IPS DF 6.9 (cell line): ENCODE results near the gene ABTB2.

Experiments used
- DNase-seq: peaks from one replicate; pipeline ENCODE4 v3.0.0-alpha.2; 2013; ENCODE audit warnings: low read depth, low spot score
- H3K27ac ChIP-seq: one replicate; pipeline ENCODE4 v1.5.1; 2013; ENCODE audit warnings: low read length, control low read depth
- H3K27me3 ChIP-seq: 2 replicates; pipeline ENCODE4 v1.6.1; 2013; ENCODE audit warnings: mild to moderate bottlenecking, low read length; ENCODE audit not compliant: control insufficient read depth, insufficient read depth
- H3K36me3 ChIP-seq: 2 replicates; pipeline ENCODE4 v1.6.1; 2013; ENCODE audit warnings: low read length; ENCODE audit not compliant: control insufficient read depth, insufficient read depth
- H3K4me1 ChIP-seq: 2 replicates; pipeline ENCODE4 v1.6.1; 2013; ENCODE audit warnings: low read length; ENCODE audit not compliant: control insufficient read depth, insufficient read depth
- H3K4me3 ChIP-seq: 2 replicates; pipeline ENCODE4 v1.5.1; 2013; ENCODE audit warnings: mild to moderate bottlenecking, low read length
- H3K9me3 ChIP-seq: 2 replicates; pipeline ENCODE4 v1.6.1; 2013; ENCODE audit warnings: low read length, inconsistent platforms; ENCODE audit not compliant: control insufficient read depth, insufficient read depth
- WGBS: extraction: QIAGEN DNeasy Blood & Tissue Kit; methylation state at CpG from one replicate; pipeline ENCODE4 v1.1.7; 2013; ENCODE audit warnings: mixed read lengths, missing lambda C conversion rate; ENCODE audit not compliant: insufficient read length, insufficient coverage; 5-methylcytosine and 5-hydroxymethylcytosine counted together

ABTB2 gene

DNA sequence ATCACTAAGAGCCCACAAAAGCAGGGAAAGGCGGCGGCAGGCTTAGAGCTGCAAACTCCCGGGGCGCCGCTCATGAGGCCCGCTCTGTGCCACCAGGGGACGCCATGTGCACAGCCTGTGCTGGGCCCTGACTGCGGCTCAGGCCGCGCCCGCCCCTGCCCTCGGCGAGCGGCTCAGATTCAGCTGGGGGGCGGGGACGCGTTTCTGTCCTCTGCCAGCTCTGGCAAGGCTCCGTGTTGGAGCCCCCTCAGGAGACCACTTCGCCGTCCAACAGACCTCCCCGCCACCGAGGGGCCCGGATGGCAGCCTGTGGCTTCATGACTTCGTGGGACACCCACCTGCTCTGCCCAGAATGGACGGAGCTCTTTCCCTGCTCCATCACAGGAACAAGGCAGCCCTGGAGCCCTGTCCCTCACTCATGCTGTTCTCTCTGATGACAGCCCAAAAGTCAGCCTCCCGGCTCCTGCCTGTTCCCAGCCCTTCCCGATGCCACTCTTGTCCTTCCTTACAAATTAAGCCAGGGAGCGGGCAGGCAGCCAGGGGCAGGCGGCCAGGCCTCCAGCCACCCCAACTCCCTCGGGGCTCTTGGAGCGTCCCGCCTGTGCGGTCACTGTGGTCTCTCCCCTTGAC, 183.3 kb downstream of the ABTB2 start:
- H3K27ac ChIP-seq: no peak overlapping the region
- no CpG with 5 or more reads among the region's 33 CpGs for whole genome bisulfite sequencing
- no peak for DNase-seq
- H3K9me3 ChIP-seq: no peaks in the 10 kb centered on the region
- H3K4me1 ChIP-seq: no peaks in the 10 kb centered on the region
- no peaks in the 10 kb centered on the region for H3K36me3 ChIP-seq
- no peaks in the 10 kb centered on the region for H3K27me3 ChIP-seq
- peak overlapping the region; percentile 25; the same call in 1 of the 2 replicates for H3K4me3 ChIP-seq

DNA sequence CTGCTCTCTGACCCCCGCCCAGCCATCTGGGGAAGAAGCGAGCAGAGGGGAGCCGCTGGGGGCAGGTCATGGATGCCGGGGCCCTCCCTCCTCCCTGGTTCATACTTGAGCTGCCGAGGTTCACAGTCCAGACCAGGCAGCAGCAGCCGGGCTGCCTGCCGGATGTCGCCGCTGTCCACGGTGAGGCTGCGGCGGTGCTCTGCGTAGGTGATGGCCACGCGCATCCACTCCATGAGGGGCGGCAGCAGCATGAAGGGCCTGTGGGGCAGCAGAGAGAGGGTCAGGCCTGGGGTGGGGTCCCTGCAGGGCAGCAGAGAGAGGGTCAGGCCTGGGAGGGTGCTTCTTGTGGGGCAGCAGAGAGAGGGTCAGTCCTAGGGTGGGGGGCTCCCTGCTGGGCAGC, 184.8 kb downstream of the ABTB2 start:
- no peak for DNase-seq
- no peaks in the 10 kb centered on the region for H3K27me3 ChIP-seq
- no peak overlapping the region for H3K4me3 ChIP-seq
- H3K4me1 ChIP-seq: no peaks in the 10 kb centered on the region
- no peaks in the 10 kb centered on the region for H3K9me3 ChIP-seq
- H3K27ac ChIP-seq: no peak overlapping the region
- no peaks in the 10 kb centered on the region for H3K36me3 ChIP-seq
- WGBS: no CpG with 5 or more reads among the region's 16 CpGs

DNA sequence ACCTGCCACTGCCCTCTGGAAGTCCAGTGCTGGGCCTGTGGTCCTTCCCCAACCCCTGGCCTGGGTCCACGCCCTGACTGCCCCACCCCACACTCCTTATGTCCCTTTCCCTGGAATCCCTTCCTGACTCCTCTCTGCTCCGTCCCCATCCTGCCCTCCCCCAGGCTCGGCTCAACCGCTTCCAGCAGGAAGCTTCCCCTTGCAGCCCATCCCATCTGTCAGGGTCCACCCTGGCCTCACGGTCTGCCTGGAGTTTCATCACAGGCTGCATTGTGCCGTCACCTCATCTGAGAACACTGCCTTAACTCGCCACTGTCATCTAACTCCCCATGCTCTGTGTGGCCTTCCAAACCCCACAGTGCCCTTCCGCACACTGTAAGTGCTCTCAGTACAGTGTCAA, 188.1 kb downstream of the ABTB2 start:
- Histone ChIP-seq H3K4me3 (no peak overlapping the region), H3K27ac (no peak overlapping the region), H3K27me3 (no peaks in the 10 kb centered on the region), H3K9me3 (no peaks in the 10 kb centered on the region), H3K36me3 (no peaks in the 10 kb centered on the region), H3K4me1 (no peaks in the 10 kb centered on the region; the same call in 1 of the 2 replicates)
- no peak for DNase-seq
- no CpG with 5 or more reads among the region's 8 CpGs for WGBS

DNA sequence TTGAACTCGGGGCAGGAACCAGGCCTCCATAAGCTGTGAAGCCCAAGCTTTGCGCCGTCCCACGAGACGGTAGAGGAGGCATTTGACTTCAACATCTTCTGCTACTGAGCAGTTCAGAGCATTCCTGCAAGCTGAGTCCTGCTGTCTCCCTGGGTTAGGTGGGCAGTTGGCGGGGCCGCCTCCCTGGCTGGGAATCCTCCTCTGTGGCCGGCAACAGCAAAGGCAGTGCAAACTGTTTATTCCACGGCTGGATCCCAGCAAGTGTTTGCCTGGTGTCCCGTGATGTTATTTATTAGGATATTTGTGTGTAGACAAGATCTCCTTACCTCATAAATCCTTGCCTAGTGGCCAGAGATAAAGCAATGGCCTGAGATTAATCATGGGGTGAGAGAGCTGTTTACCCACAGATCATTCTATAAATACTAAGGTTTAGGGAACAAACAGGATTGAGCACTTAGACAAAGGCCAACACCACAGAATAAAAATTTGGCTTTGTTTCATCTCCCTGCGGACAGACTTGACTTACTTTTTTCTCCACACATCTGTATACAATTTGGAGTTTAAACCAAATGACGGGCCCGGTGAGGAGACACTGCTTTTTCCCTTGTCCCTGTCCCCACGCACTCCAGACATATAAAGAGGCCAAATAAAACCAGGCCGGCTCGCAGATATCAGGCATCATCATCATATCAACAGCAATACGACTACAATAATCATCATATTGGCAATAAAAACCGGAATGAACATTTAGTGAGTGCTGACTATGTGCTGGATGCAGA, 189.0 kb downstream of the ABTB2 start:
- DNase-seq: no peak
- H3K27me3 ChIP-seq: no peaks in the 10 kb centered on the region
- no CpG with 5 or more reads among the region's 18 CpGs for WGBS
- no peaks in the 10 kb centered on the region for H3K36me3 ChIP-seq
- no peaks in the 10 kb centered on the region; the same call in 1 of the 2 replicates for H3K4me1 ChIP-seq
- no peak overlapping the region for H3K27ac ChIP-seq
- H3K9me3 ChIP-seq: no peaks in the 10 kb centered on the region
- no peak overlapping the region for H3K4me3 ChIP-seq

DNA sequence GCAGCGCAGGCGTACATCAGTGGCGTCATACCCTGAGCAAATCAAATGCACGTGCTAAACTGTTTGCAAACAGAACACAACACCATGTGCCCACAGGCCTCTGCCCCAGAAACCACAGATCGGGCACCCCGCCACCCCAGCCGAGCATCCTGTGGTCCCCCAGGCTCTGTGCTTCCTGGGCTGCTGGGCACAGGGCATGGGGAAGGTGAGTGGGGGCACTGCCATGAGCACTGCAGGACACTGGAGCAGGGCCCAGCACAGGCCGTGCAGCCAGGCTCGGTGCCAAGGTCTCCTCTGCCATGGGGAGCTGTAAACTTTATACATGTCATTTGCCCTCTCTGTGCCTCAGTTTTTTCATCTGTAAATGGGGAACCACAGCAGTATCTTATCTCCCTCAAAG, 189.8 kb downstream of the ABTB2 start:
- no peak for DNase-seq
- Histone ChIP-seq H3K27ac (no peak overlapping the region), H3K4me1 (no peaks in the 10 kb centered on the region; the same call in 1 of the 2 replicates), H3K4me3 (no peak overlapping the region), H3K27me3 (no peaks in the 10 kb centered on the region), H3K36me3 (no peaks in the 10 kb centered on the region), H3K9me3 (no peaks in the 10 kb centered on the region)
- no CpG with 5 or more reads among the region's 9 CpGs for WGBS

DNA sequence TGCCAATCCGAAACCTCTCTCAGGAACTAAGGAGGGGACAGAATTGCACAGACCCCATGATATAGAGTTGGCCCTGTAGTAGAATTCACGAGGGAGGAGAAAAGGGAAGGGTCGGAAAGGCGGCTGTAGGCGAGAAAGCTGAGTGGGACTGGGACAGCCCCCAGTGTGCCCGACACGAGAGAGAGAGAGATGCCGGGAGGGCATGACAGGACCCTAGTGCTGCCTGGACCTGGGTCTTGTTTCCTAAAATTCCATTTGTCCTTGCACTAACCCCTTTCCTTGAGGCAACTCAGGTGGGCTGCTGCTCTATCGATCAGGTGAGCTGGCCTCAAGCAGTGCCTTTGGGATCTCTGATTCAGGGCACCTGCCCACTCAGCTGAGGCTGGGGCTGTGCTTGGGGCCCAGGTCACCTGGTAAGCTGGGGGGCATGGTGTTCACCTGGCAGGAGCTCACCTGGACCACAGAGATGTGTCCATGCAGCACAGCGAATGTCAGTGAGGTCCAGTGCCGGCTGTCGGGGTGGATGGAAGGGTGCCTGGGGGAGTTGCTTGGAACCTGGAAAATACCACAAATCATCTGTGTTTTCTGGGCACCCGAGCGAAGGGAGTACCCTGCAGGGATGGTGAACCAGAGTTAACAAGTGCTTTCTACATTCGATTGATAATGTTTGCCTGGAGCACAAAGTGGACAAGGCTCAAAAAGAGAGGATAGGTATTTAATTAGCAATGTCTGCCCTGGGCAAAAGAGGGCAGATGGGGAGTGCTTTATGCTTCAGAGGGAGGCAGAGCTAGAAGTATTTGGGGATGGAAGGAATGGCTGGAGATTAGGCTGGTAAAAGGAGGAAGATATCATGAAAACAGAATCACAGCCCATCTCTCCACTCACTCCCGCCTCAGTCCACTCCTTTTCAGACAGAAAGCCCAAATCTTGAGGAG, 190.7 kb downstream of the ABTB2 start:
- Histone ChIP-seq H3K36me3 (peaks cover 3% of the 10 kb centered on the region), H3K27ac (no peak overlapping the region), H3K27me3 (no peaks in the 10 kb centered on the region), H3K9me3 (no peaks in the 10 kb centered on the region), H3K4me3 (no peak overlapping the region), H3K4me1 (no peaks in the 10 kb centered on the region; the same call in 1 of the 2 replicates)
- DNase-seq: no peak
- no CpG with 5 or more reads among the region's 16 CpGs for WGBS

DNA sequence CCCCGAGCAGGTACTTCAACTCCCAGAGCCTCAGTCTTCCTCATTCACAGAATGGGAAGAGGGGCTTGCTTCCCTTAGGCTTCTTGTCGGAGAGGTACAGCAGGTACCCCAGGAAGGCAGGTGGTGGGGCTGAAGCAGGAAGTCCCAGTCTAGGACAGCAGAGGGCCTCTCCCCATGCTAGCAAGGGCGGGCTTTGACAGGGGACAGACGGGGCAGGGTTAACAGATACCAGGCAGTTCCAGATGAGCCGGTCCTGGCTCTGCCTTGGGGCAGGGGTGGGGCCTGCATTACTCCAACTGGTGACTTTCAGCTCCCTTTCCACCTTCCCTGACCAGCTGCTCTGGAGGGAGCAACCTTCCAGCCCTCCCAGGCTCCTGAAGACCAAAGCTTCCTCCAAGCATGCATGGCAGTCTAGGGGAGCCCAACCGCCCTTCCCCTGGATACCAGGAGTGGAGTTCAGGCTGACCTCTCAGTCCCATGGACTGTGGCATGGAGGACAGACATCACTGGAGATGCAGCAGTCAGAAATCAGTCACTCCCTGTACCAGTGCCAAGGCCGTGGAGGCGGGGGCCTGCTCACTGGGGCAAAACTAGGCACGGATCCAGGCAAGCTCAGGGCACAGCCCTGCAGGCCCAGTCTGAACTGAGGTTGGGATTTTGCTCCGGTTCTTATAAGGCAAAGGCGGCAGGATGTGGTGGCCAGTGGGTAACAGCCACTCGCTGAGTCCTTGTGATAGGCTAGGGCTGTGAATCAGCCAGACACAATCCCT, 191.8 kb downstream of the ABTB2 start:
- Histone ChIP-seq H3K9me3 (no peaks in the 10 kb centered on the region), H3K27me3 (no peaks in the 10 kb centered on the region), H3K4me1 (no peaks in the 10 kb centered on the region; the same call in 1 of the 2 replicates), H3K36me3 (peaks cover 3% of the 10 kb centered on the region), H3K4me3 (no peak overlapping the region), H3K27ac (no peak overlapping the region)
- DNase-seq: no peak
- no CpG with 5 or more reads among the region's 12 CpGs for WGBS

DNA sequence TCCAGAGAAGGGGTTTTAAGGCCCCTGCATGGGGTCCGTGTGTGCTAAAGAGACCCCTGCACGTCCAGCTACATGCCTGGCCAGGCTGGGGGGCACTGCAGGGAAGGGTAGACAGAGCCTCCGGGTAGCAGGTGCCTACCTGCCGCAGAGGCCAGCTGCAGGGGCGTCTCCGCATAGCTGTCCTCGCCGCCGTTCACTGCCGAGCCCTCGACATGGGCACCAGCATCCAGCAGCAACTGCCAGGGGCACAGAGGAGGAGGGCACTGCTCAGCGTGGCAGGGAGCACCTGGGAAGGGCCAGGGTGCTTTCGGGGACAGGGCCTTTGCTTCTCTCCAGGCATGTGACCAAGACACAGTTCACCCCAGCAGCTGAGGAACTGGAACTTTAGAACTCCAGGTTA, 192.7 kb downstream of the ABTB2 start:
- no peak for DNase-seq
- no CpG with 5 or more reads among the region's 13 CpGs for WGBS
- Histone ChIP-seq H3K9me3 (no peaks in the 10 kb centered on the region), H3K36me3 (peaks cover 3% of the 10 kb centered on the region), H3K4me3 (no peak overlapping the region), H3K27me3 (no peaks in the 10 kb centered on the region), H3K27ac (no peak overlapping the region), H3K4me1 (no peaks in the 10 kb centered on the region; the same call in 1 of the 2 replicates)

DNA sequence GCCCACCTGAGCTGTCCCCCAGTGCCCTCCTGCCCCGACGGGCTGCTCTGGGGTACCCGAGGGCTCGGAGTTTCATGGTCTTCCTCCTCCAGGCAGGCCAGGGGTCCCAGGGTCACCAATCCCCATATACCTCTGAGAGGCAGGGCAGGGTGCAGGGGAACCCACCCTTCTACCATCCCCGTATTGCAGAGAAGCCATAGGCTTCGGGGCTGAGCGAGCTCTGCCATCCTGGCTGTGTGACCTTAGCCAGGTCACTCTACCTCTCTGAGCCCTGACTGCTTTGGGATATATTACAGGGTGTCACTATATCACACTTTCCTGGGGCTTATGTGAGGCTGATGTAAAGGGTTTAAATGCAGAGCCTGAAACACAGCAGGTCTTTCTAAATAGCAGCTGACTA, 195.0 kb downstream of the ABTB2 start:
- Histone ChIP-seq H3K4me3 (no peak overlapping the region), H3K27me3 (no peaks in the 10 kb centered on the region), H3K36me3 (peaks cover 3% of the 10 kb centered on the region), H3K27ac (no peak overlapping the region), H3K4me1 (no peaks in the 10 kb centered on the region; the same call in 1 of the 2 replicates), H3K9me3 (no peaks in the 10 kb centered on the region)
- WGBS: no CpG with 5 or more reads among the region's 7 CpGs
- no peak for DNase-seq

DNA sequence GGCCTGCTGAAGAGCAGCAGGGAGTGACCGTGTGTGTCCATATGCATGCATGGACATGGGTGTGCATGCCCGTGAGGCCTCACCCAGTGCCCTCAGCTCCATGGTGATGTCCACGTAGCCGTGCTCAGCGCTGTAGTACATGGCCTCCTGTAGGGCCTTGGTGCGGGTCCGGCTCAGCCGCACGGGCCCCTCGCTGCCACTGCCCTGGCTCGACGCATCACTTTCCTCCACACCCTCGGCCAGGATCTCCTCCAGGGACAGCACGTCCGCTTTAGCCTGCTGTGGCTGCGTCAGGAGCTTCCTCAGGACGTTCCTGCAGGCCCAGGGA, 195.4 kb downstream of the ABTB2 start:
- peaks cover 3% of the 10 kb centered on the region for H3K36me3 ChIP-seq
- WGBS: no CpG with 5 or more reads among the region's 17 CpGs

More for the DNA sequence above, 195.4 kb downstream of the ABTB2 start:
- Histone ChIP-seq H3K4me3 (no peak overlapping the region), H3K9me3 (no peaks in the 10 kb centered on the region), H3K27me3 (no peaks in the 10 kb centered on the region), H3K4me1 (no peaks in the 10 kb centered on the region; the same call in 1 of the 2 replicates), H3K27ac (no peak overlapping the region)
- no peak for DNase-seq
